Inflammatory macrophage (primary cell): Measurements from ENCODE around the gene ZNF846.
"Not testable (repeated sequence)": the region's sequence is repeated elsewhere in the genome, so short reads cannot be mapped to it uniquely, and the experiment has no call there.

Source experiments
- DNase-seq, 2 donors: peaks; one replicate each; pipeline ENCODE4 v3.0.0-alpha.2; 2020 to 2022

Gene ZNF846

DNA sequence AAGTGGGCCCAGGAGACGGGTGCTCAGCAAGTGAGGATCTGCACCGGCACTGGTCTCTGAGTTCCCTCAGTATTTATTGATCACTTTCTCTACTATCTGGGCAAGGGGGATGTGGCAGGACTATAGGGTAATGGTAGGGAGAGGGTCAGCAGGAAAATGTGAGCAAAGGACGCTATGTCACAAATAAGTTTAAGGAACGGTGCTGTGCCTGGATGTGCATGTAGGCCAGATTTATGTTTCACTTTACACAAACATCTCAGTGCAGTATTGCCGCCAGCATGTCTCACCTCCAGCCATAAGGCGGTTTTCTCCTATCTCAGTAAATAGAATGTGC, 15.6 kb upstream of the ZNF846 start:
- DNase-seq = not testable (repeated sequence)

DNA sequence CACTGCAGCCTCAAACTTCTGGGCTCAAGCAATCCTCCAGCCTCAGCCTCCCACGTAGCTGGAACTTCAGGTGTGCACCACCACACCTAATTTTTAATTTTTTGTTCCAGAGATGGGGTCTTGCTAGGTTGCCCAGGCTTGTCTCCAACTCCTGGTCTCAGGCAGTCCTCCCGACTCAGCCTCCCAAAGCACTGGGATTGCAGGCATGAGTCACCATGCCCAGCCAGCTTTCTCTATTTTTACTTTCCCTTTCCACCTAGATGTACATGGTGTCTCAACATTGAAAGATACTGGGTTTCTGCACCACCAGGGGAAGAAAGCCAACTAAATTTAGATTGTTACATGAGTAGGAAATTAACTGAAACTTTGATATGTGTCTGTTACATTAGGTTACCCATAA, 13.8 kb upstream of the ZNF846 start:
- peak in 1 of 2 donors; percentile 8 for DNase-seq

DNA sequence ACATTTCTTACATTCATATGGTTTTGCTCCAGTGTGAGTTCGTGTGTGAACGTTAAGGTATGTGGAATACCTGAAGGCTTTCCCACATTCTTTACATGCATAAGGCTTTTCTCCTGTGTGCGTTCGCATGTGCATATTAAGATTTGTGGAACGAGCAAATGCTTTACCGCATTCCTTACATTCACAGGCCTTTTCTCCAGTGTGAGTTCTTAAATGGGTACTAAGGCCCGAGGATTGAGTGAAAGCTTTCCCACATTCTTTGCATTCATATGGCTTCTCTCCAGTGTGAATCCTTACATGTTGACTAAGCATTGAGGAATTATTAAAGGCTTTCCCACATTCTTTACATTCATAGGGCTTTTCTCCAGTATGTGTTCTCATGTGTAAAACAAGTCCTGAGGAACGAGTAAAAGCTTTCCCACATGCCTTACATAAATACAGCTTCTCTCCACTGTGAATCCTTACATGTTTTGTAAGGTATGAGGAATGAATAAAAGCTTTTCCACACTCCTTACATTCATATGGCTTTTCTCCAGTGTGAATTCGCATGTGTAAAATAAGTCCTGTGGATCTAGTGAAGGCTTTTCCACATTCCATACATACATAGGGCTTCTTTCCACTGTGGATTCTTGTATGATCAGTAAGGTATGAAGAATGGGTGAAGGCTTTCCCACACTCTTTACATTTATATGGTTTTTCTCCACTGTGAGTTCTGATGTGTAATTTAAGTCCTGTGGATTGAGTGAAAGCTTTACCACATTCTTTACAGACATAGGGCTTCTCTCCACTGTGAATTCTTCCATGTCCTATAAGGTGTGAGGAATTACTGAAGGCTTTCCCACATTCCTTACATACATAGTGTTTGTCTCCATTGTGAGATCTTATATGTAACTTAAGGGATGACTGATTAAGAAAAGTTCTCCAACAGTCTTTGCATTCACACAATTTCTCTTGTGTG, 10.7 kb downstream of the ZNF846 start:
- no peak for DNase-seq

DNA sequence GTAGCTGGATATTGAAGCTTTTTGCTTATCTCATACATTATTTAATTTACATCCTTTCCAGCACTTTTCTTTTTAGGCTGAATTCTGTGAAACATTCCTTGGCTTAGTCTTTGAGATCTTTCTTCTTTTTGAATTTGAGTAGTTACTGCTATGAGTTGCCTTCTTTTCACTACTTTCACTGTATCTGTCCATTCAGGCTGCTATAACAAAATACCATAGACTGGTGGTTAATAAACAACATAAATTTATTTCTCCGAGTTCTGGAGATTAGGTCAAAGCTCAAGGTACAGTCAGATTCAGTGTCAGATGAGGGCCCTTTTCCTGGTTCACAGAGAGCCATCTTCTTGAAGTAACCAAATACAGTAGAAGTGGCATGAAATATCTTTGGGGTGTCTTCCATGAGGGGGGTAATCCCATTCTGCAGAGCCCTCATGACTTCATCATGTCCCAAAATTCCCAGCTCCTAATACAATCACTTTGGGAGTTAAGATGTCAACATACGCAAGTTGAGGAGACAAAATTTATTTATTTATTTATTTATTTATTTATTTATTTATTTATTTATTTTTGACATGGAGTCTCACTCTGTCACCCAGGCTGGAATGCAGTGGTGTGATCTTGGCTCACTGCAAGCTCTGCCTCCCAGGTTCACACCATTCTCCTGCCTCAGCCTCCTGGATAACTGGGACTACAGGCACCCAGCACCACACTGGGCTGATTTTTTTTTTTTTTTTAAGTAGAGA, 15.7 kb downstream of the ZNF846 start:
- no peak for DNase-seq

DNA sequence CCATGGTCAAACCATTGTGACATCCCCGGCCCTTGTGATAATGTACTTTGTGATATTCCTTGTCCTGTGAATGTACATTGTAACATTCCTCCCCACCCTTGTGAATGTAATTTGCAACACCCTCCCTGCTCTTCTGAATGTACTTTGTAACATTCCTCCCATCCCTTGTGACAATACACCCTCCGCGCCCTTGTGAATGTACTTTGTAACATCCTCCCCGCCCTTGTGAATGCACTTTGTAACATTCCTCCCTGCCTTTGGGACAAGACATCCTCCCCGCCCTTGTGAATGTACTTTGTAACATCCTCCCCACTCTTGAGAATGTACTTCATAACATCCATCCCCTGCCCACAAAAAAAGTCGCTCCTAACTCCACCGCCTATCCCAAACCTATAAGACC, 17.1 kb downstream of the ZNF846 start:
- no peak for DNase-seq

DNA sequence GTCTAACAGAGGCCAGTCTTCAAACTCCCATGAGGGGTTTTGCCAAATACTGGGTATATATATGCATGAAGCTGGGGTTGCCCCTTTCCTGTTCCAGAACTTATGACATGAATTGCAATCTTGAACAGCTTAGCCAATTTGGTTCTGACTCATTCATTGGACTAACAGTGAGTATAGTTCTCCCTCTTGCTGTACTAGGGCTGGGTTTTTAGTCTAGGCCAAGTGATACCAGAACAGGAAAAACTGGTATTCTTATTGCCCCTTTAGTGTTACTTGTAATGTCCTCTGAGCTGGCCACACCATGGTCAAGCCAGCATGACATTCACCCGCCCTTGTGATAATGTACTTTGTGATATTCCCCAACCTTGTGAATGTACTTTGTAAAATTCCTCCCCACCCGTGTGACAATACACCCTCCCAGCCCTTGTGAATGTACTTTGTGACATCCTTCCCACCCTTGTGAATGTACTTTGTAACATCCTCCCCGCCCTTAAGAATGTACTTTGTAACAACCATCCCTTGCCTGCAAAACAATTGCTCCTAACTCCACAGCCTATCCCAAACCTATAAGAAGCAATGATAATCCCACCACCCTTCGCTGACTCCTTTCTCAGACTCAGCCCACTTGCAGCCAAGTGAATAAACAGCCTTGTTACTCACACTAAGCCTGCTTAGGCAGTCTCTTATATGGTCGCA, 26.9 kb downstream of the ZNF846 start:
- DNase-seq = no peak

DNA sequence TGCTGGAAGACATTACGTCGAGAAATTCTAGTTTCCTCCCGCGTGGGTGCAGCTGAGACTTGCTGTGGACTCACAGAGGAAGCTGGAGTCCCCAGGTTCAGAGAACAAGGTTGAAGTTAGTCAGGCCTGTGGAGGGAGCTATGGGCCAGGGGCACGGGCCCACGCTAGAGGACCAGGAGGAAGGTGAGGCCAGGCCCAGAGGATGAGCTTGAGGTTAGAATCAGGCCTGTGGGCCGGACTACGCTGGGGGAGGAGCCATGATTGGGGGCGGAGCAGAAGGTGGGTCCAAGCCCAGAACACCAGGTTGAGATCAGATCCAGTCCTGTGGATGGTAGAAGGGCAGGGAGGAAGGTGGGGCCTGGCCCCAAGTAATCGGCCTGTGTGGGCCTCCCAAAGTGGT, 32.6 kb downstream of the ZNF846 start:
- no peak for DNase-seq

DNA sequence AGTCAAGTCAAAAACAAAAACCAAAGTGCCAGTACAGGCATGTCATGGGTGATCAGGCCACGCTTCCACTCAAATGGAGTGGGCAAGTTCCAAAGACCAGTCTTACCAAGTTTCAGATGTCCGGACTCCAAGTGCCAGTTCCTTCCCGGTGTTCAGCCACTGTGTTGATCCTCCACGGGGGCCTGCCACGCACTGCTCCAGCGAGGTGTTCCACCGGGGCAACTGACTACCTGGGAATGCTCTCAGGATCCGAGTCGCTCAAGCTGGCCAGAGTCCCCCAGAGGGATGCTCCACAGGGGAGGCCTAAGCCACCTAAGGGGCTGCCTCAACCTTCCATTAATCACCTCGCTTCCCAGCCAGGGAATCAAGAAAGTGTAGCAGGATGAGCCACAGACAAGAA, 38.5 kb downstream of the ZNF846 start:
- not testable (repeated sequence) for DNase-seq

DNA sequence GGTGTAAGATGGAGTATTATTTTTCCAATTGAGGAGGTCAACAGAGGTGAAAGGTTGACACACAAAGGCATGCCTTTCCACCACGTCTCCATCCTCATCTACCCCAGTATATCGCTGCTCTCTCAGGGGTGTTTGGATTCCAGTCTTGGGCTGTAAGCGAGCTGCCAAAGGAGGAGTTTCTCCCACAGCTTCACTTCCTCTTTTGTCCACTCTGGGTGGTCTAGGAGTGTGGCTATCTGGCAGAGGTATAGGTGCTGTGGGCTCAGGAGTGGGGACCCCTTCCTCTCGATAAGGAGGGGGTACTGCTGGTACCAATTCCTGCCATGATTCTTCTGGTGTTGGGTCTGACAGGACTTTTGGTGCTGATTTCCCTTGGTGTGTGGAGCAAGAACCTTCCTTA, 39.4 kb downstream of the ZNF846 start:
- DNase-seq = no peak

DNA sequence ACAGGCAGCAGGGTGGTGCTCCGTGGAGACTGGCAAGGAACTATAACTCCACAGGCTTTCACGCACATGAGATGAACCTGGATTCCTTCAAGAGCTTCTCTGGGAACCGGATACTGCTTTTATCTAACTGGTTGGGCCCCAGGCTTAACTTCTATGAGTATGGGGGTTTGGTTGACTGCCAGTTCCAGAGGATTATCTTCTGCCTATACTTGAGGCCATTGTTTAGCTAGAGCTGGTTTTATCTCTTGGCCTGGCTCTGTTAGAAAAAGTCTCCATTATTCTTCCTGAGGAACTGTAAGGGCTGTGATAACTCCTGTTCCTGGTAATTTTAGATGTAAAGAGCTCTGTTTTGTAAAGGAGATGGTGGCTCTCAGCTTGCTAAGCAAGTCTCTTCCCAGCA, 40.9 kb downstream of the ZNF846 start:
- DNase-seq = no peak

DNA sequence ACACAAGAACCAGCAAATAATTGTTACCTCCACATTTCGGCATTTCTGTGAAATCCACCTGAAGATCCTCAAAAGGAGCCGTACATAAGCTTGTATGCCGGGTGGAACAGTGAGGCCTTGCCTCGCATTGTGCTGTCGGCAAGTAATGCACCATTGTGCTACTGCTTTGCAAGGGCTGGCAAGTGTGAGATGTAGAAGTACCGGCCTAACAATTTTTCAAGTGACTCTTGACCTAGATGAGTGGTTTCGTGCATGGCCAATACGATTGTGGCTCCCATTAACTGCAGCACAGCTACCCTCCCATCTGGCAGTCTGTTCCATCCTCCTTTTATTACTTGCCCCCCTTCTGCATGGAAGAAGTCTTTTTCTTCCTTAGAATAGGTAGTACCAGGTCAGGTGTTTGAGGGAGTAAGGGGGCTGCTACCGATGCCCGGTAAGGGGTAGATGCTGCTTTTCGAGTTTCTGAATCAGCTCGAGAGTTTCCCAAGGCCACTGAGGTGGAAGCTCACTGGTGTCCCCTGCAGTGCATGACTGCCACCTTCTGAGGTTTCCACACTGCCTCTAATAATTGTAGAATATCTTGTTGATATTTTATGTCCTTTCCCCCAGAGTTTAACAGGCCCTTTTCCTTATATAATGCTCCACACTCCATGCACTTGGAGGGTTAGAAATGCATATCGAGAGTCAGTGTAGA, 42.9 kb downstream of the ZNF846 start:
- not testable (repeated sequence) for DNase-seq

DNA sequence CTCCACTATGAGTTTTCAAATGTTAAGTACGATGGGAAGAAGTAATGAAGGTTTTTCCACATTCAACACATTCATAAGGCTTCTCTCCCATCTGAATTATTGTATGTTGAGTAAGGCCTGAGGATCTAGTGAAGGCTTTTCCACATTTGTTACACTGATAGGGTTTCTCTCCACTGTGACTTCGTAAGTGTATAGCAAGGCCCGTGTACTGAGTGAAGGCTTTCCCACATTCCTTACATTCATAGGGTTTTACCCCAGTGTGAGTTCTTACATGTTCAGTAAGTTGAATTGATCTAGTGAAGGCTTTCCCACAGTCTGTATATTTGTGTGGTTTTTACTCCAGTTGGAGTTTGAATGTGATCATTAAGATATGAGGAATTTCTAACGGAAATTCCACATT, 44.4 kb downstream of the ZNF846 start:
- no peak for DNase-seq

DNA sequence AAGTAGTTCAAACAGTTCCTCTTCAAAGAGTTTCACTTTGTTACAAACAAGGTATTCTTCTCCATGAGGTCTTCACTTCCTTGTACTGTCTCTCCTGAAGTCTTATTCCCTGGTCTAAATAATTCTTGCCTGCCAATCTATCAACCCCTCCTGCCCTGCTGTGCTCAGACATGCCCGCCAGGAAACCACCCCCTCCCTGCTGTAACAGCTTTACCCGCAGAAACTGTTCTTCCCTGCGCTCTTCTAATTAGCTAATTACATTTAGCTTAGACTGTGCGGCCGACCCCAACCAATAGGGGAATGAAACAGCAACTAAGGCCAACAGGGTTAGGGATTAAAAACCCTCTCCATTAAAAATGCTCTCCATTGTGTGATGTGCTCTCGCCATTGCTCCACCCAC, 46.7 kb downstream of the ZNF846 start:
- peak; percentile 1 to 13 for DNase-seq

DNA sequence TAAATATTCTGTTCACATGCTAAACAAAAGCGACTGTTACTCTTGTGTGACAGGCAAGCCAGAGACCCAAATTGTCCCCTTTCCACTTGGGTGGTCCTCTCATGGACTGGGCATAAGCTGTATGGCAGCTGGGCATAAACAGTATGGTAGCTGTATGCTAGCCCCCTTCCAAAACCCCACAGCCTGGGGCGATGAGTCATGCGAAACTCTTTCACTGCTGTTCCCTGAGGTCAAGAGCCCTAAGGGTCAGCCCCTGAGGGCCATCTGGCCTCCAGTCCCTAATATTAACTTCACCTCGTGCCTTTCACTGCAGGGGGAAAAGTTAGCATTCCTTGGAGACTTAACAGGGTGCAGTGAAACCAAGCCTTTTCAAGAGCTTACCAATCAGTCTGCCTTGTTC, 48.0 kb downstream of the ZNF846 start:
- no peak for DNase-seq

DNA sequence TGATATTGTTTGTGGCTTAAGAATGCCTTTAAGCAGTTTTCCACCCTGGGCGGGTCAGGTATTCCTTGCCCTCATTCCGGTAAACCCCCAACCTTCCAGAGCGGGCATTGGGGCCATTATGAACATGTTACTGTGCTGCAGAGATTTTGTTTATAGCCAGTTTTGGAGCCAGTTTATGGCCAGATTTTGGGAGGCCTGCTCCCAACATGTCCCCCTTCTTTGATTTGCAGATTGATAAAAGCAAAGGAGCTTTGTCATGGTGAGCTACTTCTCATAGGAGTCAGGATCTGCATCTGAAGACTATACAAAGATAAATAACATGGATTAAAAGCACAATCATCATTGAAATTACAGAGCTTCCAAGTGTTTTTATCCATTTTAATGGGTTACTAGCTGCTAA, 56.7 kb downstream of the ZNF846 start:
- no peak for DNase-seq

DNA sequence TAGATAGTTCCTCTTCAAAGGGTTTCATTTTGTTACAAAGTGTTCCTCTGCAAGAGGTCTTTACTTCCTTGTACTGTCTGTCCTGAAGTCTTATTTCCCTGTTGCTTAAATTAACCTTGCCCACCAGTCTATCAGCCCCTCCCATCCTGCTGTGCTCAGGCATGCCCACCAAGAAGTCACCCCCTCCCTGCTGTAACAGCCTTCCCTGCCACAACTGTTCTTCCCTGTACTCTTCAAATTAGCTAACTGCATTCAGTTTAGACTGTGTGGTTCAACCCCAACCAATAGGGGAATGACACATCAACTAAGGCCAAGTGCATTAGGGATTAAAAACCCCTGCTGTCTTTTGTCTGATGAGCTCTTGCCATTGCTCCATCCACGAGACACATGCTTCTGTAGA, 59.2 kb downstream of the ZNF846 start:
- peak; percentile 8 to 31 for DNase-seq

DNA sequence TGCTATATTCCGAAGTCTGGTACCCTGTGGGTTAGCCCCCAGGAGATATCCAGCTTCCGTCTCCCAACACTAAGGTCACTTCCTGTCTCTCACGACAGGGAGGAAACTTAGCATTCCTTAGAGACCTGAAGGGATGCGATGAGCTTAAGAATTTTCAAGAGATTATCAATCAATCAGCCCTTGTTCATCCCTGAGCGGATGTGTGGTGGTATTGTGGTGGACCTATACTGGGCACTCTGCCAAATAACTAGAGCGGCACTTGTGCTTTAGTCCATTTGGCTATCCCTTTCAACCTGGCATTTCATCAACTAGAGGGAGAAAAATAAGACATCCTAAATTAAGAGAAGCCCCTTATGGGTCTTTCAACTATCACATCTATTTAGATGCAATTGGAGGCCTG, 62.7 kb downstream of the ZNF846 start:
- no peak for DNase-seq

DNA sequence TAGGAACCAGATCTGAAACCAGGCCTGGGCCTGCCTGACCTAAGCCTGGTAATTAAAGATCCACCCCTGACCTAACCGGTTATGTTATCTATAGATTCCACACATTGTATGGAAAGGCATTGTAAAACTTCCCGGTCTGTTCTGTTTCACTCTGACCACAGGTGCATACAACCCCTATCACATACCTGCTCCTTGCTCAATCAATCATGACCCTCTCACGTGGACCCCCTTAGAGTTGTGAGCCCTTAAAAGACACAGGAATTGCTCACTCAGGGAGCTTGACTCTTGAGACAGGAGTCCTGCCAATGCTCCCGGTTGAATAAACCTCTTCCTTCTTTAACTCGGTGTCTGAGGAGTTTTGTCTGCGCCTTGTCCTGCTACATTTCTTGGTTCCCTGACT, 66.4 kb downstream of the ZNF846 start:
- no peak for DNase-seq
